NCI-H748 (cell line): Measurements from ENCODE around the gene KCNE1.
"Not testable (repeated sequence)": the region's sequence is repeated elsewhere in the genome, so short reads cannot be mapped to it uniquely, and the experiment has no call there.

Source experiments
- DNase-seq: peaks from one replicate; lab custom pipeline; 2025; ENCODE audit not compliant: unreplicated experiment; lab: John Stamatoyannopoulos, UW

Gene KCNE1

GRCh38 chr21:34427339-34427738, 84.7 kb downstream of the KCNE1 start:
- not testable (repeated sequence) for DNase-seq

GRCh38 chr21:34423805-34424204, 88.2 kb downstream of the KCNE1 start, which contains the start of gene SMIM34:
TSS of gene SMIM34 (minus strand) at chr21:34423951. CDS start at chr21:34423839, 112 bp downstream.
- DNase-seq = not testable (repeated sequence)

- not testable (repeated sequence) for DNase-seq
Observed at GRCh38 chr21:34417448-34418077, 94.4 kb downstream of the KCNE1 start.

GRCh38 chr21:34407294-34407693, 104.7 kb downstream of the KCNE1 start:
- not testable (repeated sequence) for DNase-seq

- not testable (repeated sequence) for DNase-seq
Observed at GRCh38 chr21:34406676-34407075, 105.3 kb downstream of the KCNE1 start.

GRCh38 chr21:34406102-34406501, 105.9 kb downstream of the KCNE1 start:
- DNase-seq = not testable (repeated sequence)

- DNase-seq = not testable (repeated sequence)
Observed at GRCh38 chr21:34405686-34406085, 106.3 kb downstream of the KCNE1 start.

GRCh38 chr21:34404742-34405141, 107.3 kb downstream of the KCNE1 start:
- DNase-seq = not testable (repeated sequence)

- DNase-seq = not testable (repeated sequence)
Observed at GRCh38 chr21:34400522-34400921, 111.5 kb downstream of the KCNE1 start.
